SU-DHL-6 (cell line): ENCODE results near the gene UBL5.

ENCODE experiments used
- H2AFZ ChIP-seq: fragments of 200-600 bp; sonication (generic); 2 replicates; pipeline ENCODE4 v1.6.1; 2014; ENCODE audit warnings: low read depth, mild to moderate bottlenecking, moderate library complexity, mixed read lengths, antibody characterized with exemption, low read length; ENCODE audit not compliant: severe bottlenecking
- H3F3A ChIP-seq: fragments of 200-600 bp; shearing (Covaris generic); 2 replicates; pipeline ENCODE4 v1.6.0; 2016; ENCODE audit warnings: antibody characterized with exemption, mild to moderate bottlenecking; ENCODE audit not compliant: insufficient read depth
- H3K27ac ChIP-seq: fragments of 200-600 bp; sonication (generic); 2 replicates; pipeline ENCODE4 v1.5.1; 2016; ENCODE audit warnings: low read depth, mild to moderate bottlenecking, low read length, moderate library complexity, mixed read lengths
- H3K27me3 ChIP-seq: fragments of 200-600 bp; sonication (generic), shearing (Covaris generic); 2 replicates; pipeline ENCODE4 v1.6.0; 2014; ENCODE audit warnings: mild to moderate bottlenecking, low read length
- H3K36me3 ChIP-seq: fragments of 200-600 bp; sonication (generic); 2 replicates; pipeline ENCODE4 v1.6.1; 2014; ENCODE audit warnings: mild to moderate bottlenecking, low read length, mixed read lengths
- H3K4me2 ChIP-seq: fragments of 300-600, 200-600 bp; shearing (Covaris generic), sonication (generic); 2 replicates; pipeline ENCODE4 v1.6.0; 2014; ENCODE audit warnings: low read length, low read depth, mild to moderate bottlenecking; ENCODE audit not compliant: poor library complexity, severe bottlenecking
- H3K4me3 ChIP-seq: fragments of 200-600 bp; sonication (generic); 2 replicates; pipeline ENCODE4 v1.5.1; 2014; ENCODE audit warnings: antibody characterized with exemption, low read length, mild to moderate bottlenecking, mixed read lengths; ENCODE audit not compliant: insufficient read depth, poor library complexity, severe bottlenecking
- H3K79me2 ChIP-seq: fragments of 200-600 bp; sonication (generic); 2 replicates; pipeline ENCODE4 v1.6.1; 2014; ENCODE audit warnings: mild to moderate bottlenecking, low read length, moderate library complexity; ENCODE audit not compliant: insufficient read depth
- H3K9ac ChIP-seq: fragments of 200-600 bp; sonication (generic); 2 replicates; pipeline ENCODE4 v1.7.0; 2014; ENCODE audit warnings: mild to moderate bottlenecking, low read length
- H3K9me2 ChIP-seq: fragments of 200-600 bp; sonication (generic); replicated peaks from 2 replicates; pipeline ENCODE4 v1.6.1; 2014; ENCODE audit warnings: low read length; ENCODE audit not compliant: insufficient read depth
- H3K9me3 ChIP-seq: fragments of 200-600 bp; sonication (generic); 2 replicates; pipeline ENCODE4 v1.6.1; 2014; ENCODE audit warnings: low read length, mixed read lengths; ENCODE audit not compliant: insufficient read depth
- H4K20me1 ChIP-seq: fragments of 200-600 bp; sonication (generic); 2 replicates; pipeline ENCODE4 v1.6.1; 2014; ENCODE audit warnings: low read depth, mild to moderate bottlenecking, antibody characterized with exemption, low read length, moderate library complexity, mixed read lengths
- CTCF ChIP-seq: fragments of 200-600 bp; sonication (generic); IDR thresholded peaks from one replicate; pipeline ENCODE4 v1.5.1; 2017; ENCODE audit warnings: antibody characterized with exemption, mild to moderate bottlenecking, low read length, moderate library complexity; ENCODE audit not compliant: insufficient read depth, poor library complexity, severe bottlenecking
- EZH2phosphoT487 ChIP-seq: fragments of 200-600 bp; sonication (generic), shearing (Covaris generic); conservative IDR thresholded peaks from 2 replicates; pipeline ENCODE4 v1.6.1; 2018; ENCODE audit warnings: mild to moderate bottlenecking, antibody characterized with exemption, low read length, moderate library complexity, mixed read lengths

The UBL5 gene

GRCh38 chr19:9828551-9829063 is 889 bp downstream of the UBL5 start:
- no peaks in the 10 kb centered on the region for H4K20me1 ChIP-seq
- no peaks in the 10 kb centered on the region for H3K36me3 ChIP-seq
- peak overlapping the region; percentile 75 for H3K9ac ChIP-seq
- H3K27ac ChIP-seq: no peak overlapping the region
- no peaks in the 10 kb centered on the region for H3K9me3 ChIP-seq
- H2AFZ ChIP-seq: no peak overlapping the region
- H3K4me3 ChIP-seq: peak overlapping the region; percentile 85
- H3K4me2 ChIP-seq: peak overlapping the region; percentile 82
- no peaks in the 10 kb centered on the region for H3K9me2 ChIP-seq
- H3K79me2 ChIP-seq: peaks cover 44% of the 10 kb centered on the region
- no peaks in the 10 kb centered on the region for H3F3A ChIP-seq
- H3K27me3 ChIP-seq: no peaks in the 10 kb centered on the region
- TF ChIP-seq EZH2phosphoT487: no peak
- no peak for TF ChIP-seq CTCF

- H3K4me3 ChIP-seq: peak overlapping the region; percentile 61
- H3K27ac ChIP-seq: 0 out of 2 replicates have a peak overlapping the region, but pooled peaks have one; percentile 2
- H3F3A ChIP-seq: peaks cover 6% of the 10 kb centered on the region
- peak overlapping the region; percentile 70 for H3K4me2 ChIP-seq
- peak overlapping the region; percentile 20 for H2AFZ ChIP-seq
- no peaks in the 10 kb centered on the region for H3K9me3 ChIP-seq
- H3K9me2 ChIP-seq: no peaks in the 10 kb centered on the region
- TF ChIP-seq CTCF: no peak
- H3K9ac ChIP-seq: peak overlapping the region; percentile 48
- no peaks in the 10 kb centered on the region for H3K36me3 ChIP-seq
- peaks cover 26% of the 10 kb centered on the region; the same call in 1 of the 2 replicates for H3K79me2 ChIP-seq
- no peaks in the 10 kb centered on the region for H3K27me3 ChIP-seq
- H4K20me1 ChIP-seq: no peaks in the 10 kb centered on the region
Observed at GRCh38 chr19:9834307-9834725, 6.6 kb downstream of the UBL5 start.

- no peaks in the 10 kb centered on the region for H3K9me3 ChIP-seq
- H3K9ac ChIP-seq: peak within 1 kb of the TSS; percentile 82
- no peaks in the 10 kb centered on the region for H3K27me3 ChIP-seq
- TF ChIP-seq EZH2phosphoT487 (no peak), CTCF (no peak)
- no peaks in the 10 kb centered on the region; the same call in 1 of the 2 replicates for H3K36me3 ChIP-seq
- H3F3A ChIP-seq: peaks cover 6% of the 10 kb centered on the region
- peak within 1 kb of the TSS; percentile 20 for H2AFZ ChIP-seq
- 0 out of 2 replicates have a peak within 1 kb of the TSS, but pooled peaks have one; percentile 2 for H3K27ac ChIP-seq
- H3K9me2 ChIP-seq: no peaks in the 10 kb centered on the region
- H3K79me2 ChIP-seq: peaks cover 20% of the 10 kb centered on the region; the same call in 1 of the 2 replicates
- peak within 1 kb of the TSS; percentile 61 for H3K4me3 ChIP-seq
- H3K4me2 ChIP-seq: peak within 1 kb of the TSS; percentile 92
- no peaks in the 10 kb centered on the region for H4K20me1 ChIP-seq
Observed at GRCh38 chr19:9834726-9835506, 7.2 kb downstream of the UBL5 start, which contains the start of gene PIN1. PIN1 (plus strand) TSS chr19:9835318; CDS start chr19:9835345, 27 bp downstream.
